Endothelial cell of umbilical vein (primary cell): ENCODE measurements around the gene SECTM1.

Source experiments
- CTCF ChIP-seq, 2 donors: IDR thresholded peaks; 1 replicate in 1 of 2; 2 replicates in 1 of 2; pipeline ENCODE4 v1.5.1; 2011; ENCODE audit warnings: low read length in 2 of 2, mild to moderate bottlenecking in 2 of 2, moderate library complexity in 2 of 2, control low read depth in 1 of 2, inconsistent platforms in 1 of 2, low read depth in 1 of 2; ENCODE audit not compliant: insufficient read depth in 1 of 2; ENCODE audit errors: extremely low read depth in 1 of 2
- EZH2 ChIP-seq: IDR thresholded peaks from 2 replicates; pipeline ENCODE4 v1.6.1; 2012; ENCODE audit warnings: borderline replicate concordance, low read depth, mild to moderate bottlenecking, moderate library complexity, low read length, inconsistent platforms; ENCODE audit not compliant: severe bottlenecking
- FOS ChIP-seq: IDR thresholded peaks from 2 replicates; pipeline ENCODE4 v1.6.1; 2011; ENCODE audit warnings: mild to moderate bottlenecking, low read length, moderate library complexity, borderline replicate concordance; ENCODE audit not compliant: insufficient read depth
- GATA2 ChIP-seq: IDR thresholded peaks from 2 replicates; pipeline ENCODE4 v1.7.0; 2011; ENCODE audit warnings: low read depth, mild to moderate bottlenecking, moderate library complexity, mixed read lengths, low read length; ENCODE audit not compliant: insufficient read length, insufficient read depth
- JUN ChIP-seq: IDR thresholded peaks from 2 replicates; pipeline ENCODE4 v1.6.1; 2011; ENCODE audit warnings: borderline replicate concordance, low read depth; ENCODE audit not compliant: insufficient read length, insufficient read depth
- MAX ChIP-seq: IDR thresholded peaks from 2 replicates; pipeline ENCODE4 v1.6.1; 2011; ENCODE audit not compliant: insufficient read depth, insufficient read length
- MYC ChIP-seq: IDR thresholded peaks from one replicate; pipeline ENCODE4 v1.6.1; 2011; ENCODE audit warnings: mild to moderate bottlenecking, low read depth, low read length
- POLR2A ChIP-seq: IDR thresholded peaks from 2 replicates; pipeline ENCODE4 v1.6.1; 2012; ENCODE audit warnings: low read depth, mild to moderate bottlenecking, control low read depth, low read length
- POLR2AphosphoS5 ChIP-seq: IDR thresholded peaks from 2 replicates; pipeline ENCODE4 v1.6.1; 2012; ENCODE audit warnings: low read depth, mild to moderate bottlenecking, control low read depth, low read length, moderate library complexity; ENCODE audit not compliant: insufficient read depth

- TF ChIP-seq CTCF (IDR thresholded peaks at IDR 0.05; ENCODE audit: extremely low read depth in 1 of 2, insufficient read depth in 1 of 2, low read depth in 1 of 2, low read length in 2 of 2): no peak
- peak; percentile 17 for TF ChIP-seq POLR2A
- no peak for TF ChIP-seq POLR2AphosphoS5
- no peak for TF ChIP-seq MAX
- no peak for TF ChIP-seq FOS
- TF ChIP-seq EZH2: no peak
- TF ChIP-seq GATA2: no peak
- TF ChIP-seq MYC: no peak
- no peak for TF ChIP-seq JUN
These were observed 39.3 kb downstream of the SECTM1 start for GRCh38 chr17:82294064-82294773.
